ENCODE results near the gene LRMDA. TPM values are rescaled to one million over a fixed set of nuclear protein-coding genes. Genes with fewer than 3 reads are reported as not detected.

Gene LRMDA
- total RNA-seq, 1 experiment from 2014 or later: 4.8 TPM

DNA sequence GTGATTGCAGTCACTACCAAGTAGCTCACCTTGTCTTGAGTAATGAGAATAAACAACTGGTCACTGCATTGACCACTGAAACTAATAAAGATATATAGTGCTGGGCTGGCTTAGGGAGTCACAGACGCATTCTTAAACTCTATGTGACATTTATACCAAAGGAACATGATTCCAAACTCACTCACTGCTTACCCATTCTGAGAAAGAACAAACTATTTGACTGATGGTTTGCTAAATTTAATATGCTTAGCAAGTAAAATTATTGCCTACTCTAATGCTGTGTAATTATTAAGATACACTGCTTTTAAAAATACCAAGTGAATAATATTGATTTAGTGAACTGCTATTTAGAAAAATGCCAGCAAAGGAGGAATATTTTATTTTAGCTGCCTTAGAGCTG, 191.1 kb downstream of the LRMDA start:
- H2AFZ ChIP-seq (ENCODE audit: low read depth, low read length, poor library complexity, severe bottlenecking): no peak overlapping the region
- H3K4me2 ChIP-seq (ENCODE audit: low read length): no peak overlapping the region
- CTCF ChIA-PET: no interaction called here
- H3K4me3 ChIP-seq (replicated peaks in 1 of 2; ENCODE audit: low read depth in 1 of 2, low read length in 2 of 2): no peak overlapping the region
- no peaks in the 10 kb centered on the region for H4K20me1 ChIP-seq (ENCODE audit: insufficient read depth)
- H3K79me2 ChIP-seq (ENCODE audit: insufficient read depth, low read length): no peaks in the 10 kb centered on the region
- no peak overlapping the region for H3K9ac ChIP-seq (ENCODE audit: low read length)
- H3K27ac ChIP-seq (ENCODE audit: low read depth, low read length): no peak overlapping the region
- no peaks in the 10 kb centered on the region for H3K36me3 ChIP-seq (ENCODE audit: control insufficient read depth in 1 of 2, insufficient read depth in 2 of 2, low read length in 2 of 2)
- H3K9me3 ChIP-seq (ENCODE audit: control insufficient read depth in 1 of 2, insufficient read depth in 1 of 2, low read depth in 1 of 2, low read length in 2 of 2): no peaks in the 10 kb centered on the region
- DNase-seq (ENCODE audit: low read depth, low spot score) (no peak), ATAC-seq (no peak)
- POLR2A ChIA-PET: no interaction called here
- no TSS peak for BruUV-seq (replicated peaks)
- no peaks in the 10 kb centered on the region for H3K9me2 ChIP-seq (ENCODE audit: insufficient read depth)
- no peak for TF ChIP-seq ZNF274 (IDR thresholded peaks at IDR 0.05; ENCODE audit: low read depth, low read length)
- TF ChIP-seq, protein P1, sequence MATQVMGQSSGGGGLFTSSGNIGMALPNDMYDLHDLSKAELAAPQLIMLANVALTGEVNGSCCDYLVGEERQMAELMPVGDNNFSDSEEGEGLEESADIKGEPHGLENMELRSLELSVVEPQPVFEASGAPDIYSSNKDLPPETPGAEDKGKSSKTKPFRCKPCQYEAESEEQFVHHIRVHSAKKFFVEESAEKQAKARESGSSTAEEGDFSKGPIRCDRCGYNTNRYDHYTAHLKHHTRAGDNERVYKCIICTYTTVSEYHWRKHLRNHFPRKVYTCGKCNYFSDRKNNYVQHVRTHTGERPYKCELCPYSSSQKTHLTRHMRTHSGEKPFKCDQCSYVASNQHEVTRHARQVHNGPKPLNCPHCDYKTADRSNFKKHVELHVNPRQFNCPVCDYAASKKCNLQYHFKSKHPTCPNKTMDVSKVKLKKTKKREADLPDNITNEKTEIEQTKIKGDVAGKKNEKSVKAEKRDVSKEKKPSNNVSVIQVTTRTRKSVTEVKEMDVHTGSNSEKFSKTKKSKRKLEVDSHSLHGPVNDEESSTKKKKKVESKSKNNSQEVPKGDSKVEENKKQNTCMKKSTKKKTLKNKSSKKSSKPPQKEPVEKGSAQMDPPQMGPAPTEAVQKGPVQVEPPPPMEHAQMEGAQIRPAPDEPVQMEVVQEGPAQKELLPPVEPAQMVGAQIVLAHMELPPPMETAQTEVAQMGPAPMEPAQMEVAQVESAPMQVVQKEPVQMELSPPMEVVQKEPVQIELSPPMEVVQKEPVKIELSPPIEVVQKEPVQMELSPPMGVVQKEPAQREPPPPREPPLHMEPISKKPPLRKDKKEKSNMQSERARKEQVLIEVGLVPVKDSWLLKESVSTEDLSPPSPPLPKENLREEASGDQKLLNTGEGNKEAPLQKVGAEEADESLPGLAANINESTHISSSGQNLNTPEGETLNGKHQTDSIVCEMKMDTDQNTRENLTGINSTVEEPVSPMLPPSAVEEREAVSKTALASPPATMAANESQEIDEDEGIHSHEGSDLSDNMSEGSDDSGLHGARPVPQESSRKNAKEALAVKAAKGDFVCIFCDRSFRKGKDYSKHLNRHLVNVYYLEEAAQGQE (IDR thresholded peaks at IDR 0.05; ENCODE audit: low read depth): no peak
- TF ChIP-seq ZFX (IDR thresholded peaks at IDR 0.05): no peak
- TF ChIP-seq, protein P2, sequence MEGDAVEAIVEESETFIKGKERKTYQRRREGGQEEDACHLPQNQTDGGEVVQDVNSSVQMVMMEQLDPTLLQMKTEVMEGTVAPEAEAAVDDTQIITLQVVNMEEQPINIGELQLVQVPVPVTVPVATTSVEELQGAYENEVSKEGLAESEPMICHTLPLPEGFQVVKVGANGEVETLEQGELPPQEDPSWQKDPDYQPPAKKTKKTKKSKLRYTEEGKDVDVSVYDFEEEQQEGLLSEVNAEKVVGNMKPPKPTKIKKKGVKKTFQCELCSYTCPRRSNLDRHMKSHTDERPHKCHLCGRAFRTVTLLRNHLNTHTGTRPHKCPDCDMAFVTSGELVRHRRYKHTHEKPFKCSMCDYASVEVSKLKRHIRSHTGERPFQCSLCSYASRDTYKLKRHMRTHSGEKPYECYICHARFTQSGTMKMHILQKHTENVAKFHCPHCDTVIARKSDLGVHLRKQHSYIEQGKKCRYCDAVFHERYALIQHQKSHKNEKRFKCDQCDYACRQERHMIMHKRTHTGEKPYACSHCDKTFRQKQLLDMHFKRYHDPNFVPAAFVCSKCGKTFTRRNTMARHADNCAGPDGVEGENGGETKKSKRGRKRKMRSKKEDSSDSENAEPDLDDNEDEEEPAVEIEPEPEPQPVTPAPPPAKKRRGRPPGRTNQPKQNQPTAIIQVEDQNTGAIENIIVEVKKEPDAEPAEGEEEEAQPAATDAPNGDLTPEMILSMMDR (IDR thresholded peaks at IDR 0.05 in 2 of 3, conservative IDR thresholded peaks at IDR 0.05 in 1 of 3; ENCODE audit: borderline replicate concordance in 1 of 3, insufficient read depth in 1 of 3, low read depth in 2 of 3, low read length in 2 of 3): no peak
- TF ChIP-seq RAD21 (IDR thresholded peaks at IDR 0.05; ENCODE audit: low read depth): no peak
- TF ChIP-seq EZH2 (IDR thresholded peaks at IDR 0.05): no peak
- no peak for TF ChIP-seq YY1 (IDR thresholded peaks at IDR 0.05; ENCODE audit: extremely low read depth, insufficient replicate concordance, low read depth, low read length)
- no peak for TF ChIP-seq TCF7L2 (IDR thresholded peaks at IDR 0.05; ENCODE audit: borderline replicate concordance, extremely low read depth, insufficient read depth, insufficient read length)
- no peak for TF ChIP-seq ELF1 (IDR thresholded peaks at IDR 0.05; ENCODE audit: borderline replicate concordance, low read depth)
- no peak for TF ChIP-seq CEBPB (IDR thresholded peaks at IDR 0.05; ENCODE audit: low read depth)
- TF ChIP-seq, protein P3, sequence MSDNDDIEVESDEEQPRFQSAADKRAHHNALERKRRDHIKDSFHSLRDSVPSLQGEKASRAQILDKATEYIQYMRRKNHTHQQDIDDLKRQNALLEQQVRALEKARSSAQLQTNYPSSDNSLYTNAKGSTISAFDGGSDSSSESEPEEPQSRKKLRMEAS (IDR thresholded peaks at IDR 0.05): no peak
- TF ChIP-seq, protein P4, sequence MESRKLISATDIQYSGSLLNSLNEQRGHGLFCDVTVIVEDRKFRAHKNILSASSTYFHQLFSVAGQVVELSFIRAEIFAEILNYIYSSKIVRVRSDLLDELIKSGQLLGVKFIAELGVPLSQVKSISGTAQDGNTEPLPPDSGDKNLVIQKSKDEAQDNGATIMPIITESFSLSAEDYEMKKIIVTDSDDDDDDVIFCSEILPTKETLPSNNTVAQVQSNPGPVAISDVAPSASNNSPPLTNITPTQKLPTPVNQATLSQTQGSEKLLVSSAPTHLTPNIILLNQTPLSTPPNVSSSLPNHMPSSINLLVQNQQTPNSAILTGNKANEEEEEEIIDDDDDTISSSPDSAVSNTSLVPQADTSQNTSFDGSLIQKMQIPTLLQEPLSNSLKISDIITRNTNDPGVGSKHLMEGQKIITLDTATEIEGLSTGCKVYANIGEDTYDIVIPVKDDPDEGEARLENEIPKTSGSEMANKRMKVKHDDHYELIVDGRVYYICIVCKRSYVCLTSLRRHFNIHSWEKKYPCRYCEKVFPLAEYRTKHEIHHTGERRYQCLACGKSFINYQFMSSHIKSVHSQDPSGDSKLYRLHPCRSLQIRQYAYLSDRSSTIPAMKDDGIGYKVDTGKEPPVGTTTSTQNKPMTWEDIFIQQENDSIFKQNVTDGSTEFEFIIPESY (IDR thresholded peaks at IDR 0.05; ENCODE audit: extremely low read depth, insufficient replicate concordance, low read length): no peak
- intact Hi-C loops (cut with micrococcal nuclease): no loop called here
- H3K27me3 ChIP-seq (ENCODE audit: insufficient read depth, low read length): peaks cover 11% of the 10 kb centered on the region; the same call in 1 of the 2 replicates
- RAD21 ChIA-PET (ENCODE audit: low non-redundant PET in 1 of 2, low total read pairs in 2 of 2, uncharacterized antibody in 2 of 2, unreplicated experiment in 2 of 2): no interaction called here
- H3K4me1 ChIP-seq (ENCODE audit: control insufficient read depth in 1 of 2, insufficient read depth in 2 of 2, low read length in 2 of 2): no peaks in the 10 kb centered on the region

All from HCT116 (cell line).